NOMO-1 treated with dmso at 0.1 percent for 144 hours (cell line): ENCODE measurements around the gene GABRB1.
A peak's percentile ranks its signal among the peaks of the same experiment; 100 is the strongest.

Source experiments
- DNase-seq: peaks from one replicate; lab custom pipeline; 2025; ENCODE audit not compliant: unreplicated experiment; lab: John Stamatoyannopoulos, UW

The GABRB1 gene

GRCh38 chr4:47110546-47111132 is 79.3 kb downstream of the GABRB1 start:
- DNase-seq, result no peak

GRCh38 chr4:47118192-47118929 is 87.0 kb downstream of the GABRB1 start:
- DNase-seq, result no peak

- no peak for DNase-seq
These were observed 89.4 kb downstream of the GABRB1 start for GRCh38 chr4:47120783-47121182.

- peak; percentile 61 for DNase-seq
These were observed 91.4 kb downstream of the GABRB1 start for GRCh38 chr4:47122592-47123291.

GRCh38 chr4:47128991-47129390 is 97.6 kb downstream of the GABRB1 start:
- no peak for DNase-seq

- no peak for DNase-seq
These were observed 103.8 kb downstream of the GABRB1 start for GRCh38 chr4:47135210-47135609.

- no peak for DNase-seq
These were observed 111.9 kb downstream of the GABRB1 start for GRCh38 chr4:47143261-47143660.

- no peak for DNase-seq
These were observed 114.3 kb downstream of the GABRB1 start for GRCh38 chr4:47145630-47146029.

- no peak for DNase-seq
These were observed 123.5 kb downstream of the GABRB1 start for GRCh38 chr4:47154816-47155370.

GRCh38 chr4:47155919-47156318 is 124.6 kb downstream of the GABRB1 start:
- no peak for DNase-seq

GRCh38 chr4:47160095-47160494 is 128.7 kb downstream of the GABRB1 start:
- no peak for DNase-seq

GRCh38 chr4:47167081-47168035 is 136.0 kb downstream of the GABRB1 start:
- DNase-seq, result no peak

GRCh38 chr4:47184083-47184482 is 152.7 kb downstream of the GABRB1 start:
- DNase-seq, result no peak

GRCh38 chr4:47185761-47186160 is 154.4 kb downstream of the GABRB1 start:
- no peak for DNase-seq

- DNase-seq, result no peak
These were observed 156.2 kb downstream of the GABRB1 start for GRCh38 chr4:47187608-47188007.

- no peak for DNase-seq
These were observed 161.8 kb downstream of the GABRB1 start for GRCh38 chr4:47193179-47193578.

GRCh38 chr4:47194036-47194737 is 162.8 kb downstream of the GABRB1 start:
- no peak for DNase-seq

GRCh38 chr4:47195706-47196105 is 164.3 kb downstream of the GABRB1 start:
- no peak for DNase-seq

- no peak for DNase-seq
These were observed 167.4 kb downstream of the GABRB1 start for GRCh38 chr4:47198791-47199190.

- DNase-seq, result no peak
These were observed 172.2 kb downstream of the GABRB1 start for GRCh38 chr4:47203593-47203992.
